HAP-1 (cell line): ENCODE data around the gene MUC4.

ENCODE experiments used
- DNase-seq, 2 experiments: peaks; one replicate each; pipeline ENCODE4 v3.0.0-alpha.2; 2016 to 2020; ENCODE audit warnings: low spot score in 2 of 2
- H3K27me3 ChIP-seq: fragments of 250-450 bp; sonication (Bioruptor Pico); 2 replicates; pipeline ENCODE4 v1.5.1; 2020; ENCODE audit warnings: low read depth, mild to moderate bottlenecking, moderate library complexity
- H3K36me3 ChIP-seq: fragments of 250-450 bp; sonication (Bioruptor Pico); replicated peaks from 2 replicates; pipeline ENCODE4 v1.5.1; 2020; ENCODE audit warnings: mild to moderate bottlenecking
- H3K4me1 ChIP-seq: fragments of 250-450 bp; sonication (Bioruptor Pico); 2 replicates; pipeline ENCODE4 v1.5.1; 2020; ENCODE audit warnings: mild to moderate bottlenecking
- H3K4me3 ChIP-seq: fragments of 250-450 bp; sonication (Bioruptor Pico); 2 replicates; pipeline ENCODE4 v1.5.1; 2020; ENCODE audit warnings: mild to moderate bottlenecking, moderate library complexity
- H3K9me3 ChIP-seq: fragments of 250-450 bp; sonication (Bioruptor Pico); 2 replicates; pipeline ENCODE4 v1.5.1; 2020; ENCODE audit warnings: mild to moderate bottlenecking, moderate library complexity
- in situ Hi-C: fragments of 300-500 bp; cut with MboI; formaldehyde crosslinking; loops from 3 replicates; pipeline ENCODE4 v1.14.3; 2020; ENCODE audit warnings: low sequenced_read_pairs, inconsistent platforms, mixed read lengths

MUC4 gene

GRCh38 chr3:195697582-195698324 lies 114.0 kb downstream of the MUC4 start:
- Histone ChIP-seq H3K4me1 (peaks cover 3% of the 10 kb centered on the region; the same call in 1 of the 2 replicates), H3K9me3 (no peaks in the 10 kb centered on the region), H3K27me3 (no peaks in the 10 kb centered on the region), H3K36me3 (peaks cover 16% of the 10 kb centered on the region), H3K4me3 (no peak overlapping the region)
- in situ Hi-C loops: no loop called here
- DNase-seq: no peak
